Measurements from ENCODE around the gene DIAPH1. TPM values are rescaled to one million over a fixed set of nuclear protein-coding genes. Genes with fewer than 3 reads are reported as not detected.

Gene DIAPH1
- total RNA-seq, 2 experiments from 2014 or later: 213 to 218 TPM

- POLR2A ChIA-PET: interaction anchor here (1.2 to 2.1 kb wide), 2 partner anchors 16 to 39 kb away, joined by 6 to 8 read pairs; no protein-coding TSS in a partner anchor
- CTCF ChIA-PET: interaction anchor here (0.7 to 2.8 kb wide), 3 partner anchors 10 to 38 kb away, joined by 3 to 11 read pairs (median 7); partner anchors contain the start of genes HDAC3 and RELL2
Measured at GRCh38 chr5:141598391-141599345, 20.1 kb downstream of the DIAPH1 start.

- ChIA-PET POLR2A (interaction anchor here (1.2 to 2.1 kb wide), 2 partner anchors 17 to 40 kb away, joined by 6 to 8 read pairs; no protein-coding TSS in a partner anchor), CTCF (interaction anchor here (1.0 to 2.8 kb wide), 5 partner anchors 11 to 44 kb away, joined by 3 to 11 read pairs (median 7); partner anchors contain the start of genes DIAPH1, HDAC3 and RELL2)
Measured at GRCh38 chr5:141597814-141598213, 21.0 kb downstream of the DIAPH1 start.

- CTCF ChIA-PET: interaction anchor here (1.0 to 2.8 kb wide), 5 partner anchors 19 to 45 kb away, joined by 3 to 11 read pairs (median 5); partner anchors contain the start of genes DIAPH1, HDAC3 and RELL2
- POLR2A ChIA-PET: interaction anchor here (0.7 to 2.1 kb wide), 2 partner anchors 18 to 22 kb away, joined by 3 to 6 read pairs; no protein-coding TSS in a partner anchor
Measured at GRCh38 chr5:141597394-141597793, 21.4 kb downstream of the DIAPH1 start.

GRCh38 chr5:141596867-141597266 is 21.9 kb downstream of the DIAPH1 start:
- POLR2A ChIA-PET: interaction anchor here (0.7 to 2.1 kb wide), 2 partner anchors 18 to 22 kb away, joined by 3 to 6 read pairs; no protein-coding TSS in a partner anchor
- CTCF ChIA-PET: interaction anchor here (1.0 to 2.8 kb wide), 5 partner anchors 19 to 45 kb away, joined by 3 to 11 read pairs (median 5); partner anchors contain the start of genes DIAPH1, HDAC3 and RELL2

GRCh38 chr5:141590127-141590526 is 28.7 kb downstream of the DIAPH1 start:
- POLR2A ChIA-PET: no interaction called here
- CTCF ChIA-PET: interaction anchor here (1.1 to 7.6 kb wide), 2 partner anchors 28 to 47 kb away, joined by 4 to 122 read pairs; partner anchors contain the start of genes DIAPH1, HDAC3 and RELL2

GRCh38 chr5:141586246-141586645 is 32.6 kb downstream of the DIAPH1 start:
- CTCF ChIA-PET: interaction anchor here (0.8 to 0.9 kb wide), 2 partner anchors 51 to 78 kb away, joined by 3 read pairs; partner anchors contain the start of gene RELL2
- POLR2A ChIA-PET: no interaction called here

GRCh38 chr5:141585594-141585993 is 33.2 kb downstream of the DIAPH1 start:
- ChIA-PET CTCF (interaction anchor here (0.9 to 1.0 kb wide), 2 partner anchors 21 to 79 kb away, joined by 3 read pairs; no protein-coding TSS in a partner anchor), POLR2A (no interaction called here)

GRCh38 chr5:141574122-141574510 is 44.7 kb downstream of the DIAPH1 start:
- POLR2A ChIA-PET: interaction anchor here (0.9 kb wide), 1 partner anchor 62 kb away, joined by 3 read pairs; no protein-coding TSS in a partner anchor

GRCh38 chr5:141573489-141574121 is 45.2 kb downstream of the DIAPH1 start:
- CTCF ChIA-PET: interaction anchor here (0.6 to 1.5 kb wide), 4 partner anchors 9 to 1430 kb away, joined by 3 to 5 read pairs (median 4); no protein-coding TSS in a partner anchor

More at GRCh38 chr5:141574122-141574510, 44.7 kb downstream of the DIAPH1 start:
- CTCF ChIA-PET: interaction anchor here (1.5 kb wide), 1 partner anchor 10 kb away, joined by 4 read pairs; no protein-coding TSS in a partner anchor

GRCh38 chr5:141570655-141571054 is 48.1 kb downstream of the DIAPH1 start:
- POLR2A ChIA-PET: no interaction called here
- CTCF ChIA-PET: interaction anchor here (1.3 kb wide), 1 partner anchor 58 kb away, joined by 4 read pairs; no protein-coding TSS in a partner anchor

More at GRCh38 chr5:141573489-141574121, 45.2 kb downstream of the DIAPH1 start:
- POLR2A ChIA-PET: interaction anchor here (0.6 to 0.9 kb wide), 2 partner anchors 62 to 1707 kb away, joined by 3 to 4 read pairs; no protein-coding TSS in a partner anchor

GRCh38 chr5:141567513-141568117 is 51.2 kb downstream of the DIAPH1 start:
- ChIA-PET POLR2A (interaction anchor here (0.7 kb wide), 1 partner anchor 246 kb away, joined by 3 read pairs; no protein-coding TSS in a partner anchor), CTCF (interaction anchor here (0.6 to 2.1 kb wide), 11 partner anchors 9 to 920 kb away, joined by 3 to 11 read pairs (median 5); partner anchors contain the start of genes DIAPH1, IK and NDUFA2)

- POLR2A ChIA-PET: no interaction called here
- CTCF ChIA-PET: no interaction called here
Measured at GRCh38 chr5:141565826-141566570, 52.8 kb downstream of the DIAPH1 start.

- POLR2A ChIA-PET: interaction anchor here (0.6 to 1.1 kb wide), 3 partner anchors 51 to 134 kb away, joined by 3 read pairs; partner anchors contain the start of gene RELL2
- CTCF ChIA-PET: interaction anchor here (0.6 to 2.0 kb wide), 24 partner anchors 9 to 319 kb away, joined by 3 to 14 read pairs (median 4); partner anchors contain the start of genes DIAPH1, HDAC3, PCDHB15 and PCDHGA11
Measured at GRCh38 chr5:141564216-141564692, 54.5 kb downstream of the DIAPH1 start.

- ChIA-PET CTCF (no interaction called here), POLR2A (no interaction called here)
Measured at GRCh38 chr5:141560725-141561483, 57.9 kb downstream of the DIAPH1 start.

GRCh38 chr5:141560151-141560550 is 58.6 kb downstream of the DIAPH1 start:
- ChIA-PET POLR2A (no interaction called here), CTCF (no interaction called here)

GRCh38 chr5:141559461-141559860 is 59.3 kb downstream of the DIAPH1 start:
- POLR2A ChIA-PET: no interaction called here
- CTCF ChIA-PET: interaction anchor here (0.7 to 2.1 kb wide), 2 partner anchors 8 to 1114 kb away, joined by 3 to 11 read pairs; no protein-coding TSS in a partner anchor

All from activated CD8-positive, alpha-beta memory T cell treated with anti-CD3 and anti-CD28 coated beads for 36 hours (primary cell).